ENCODE measurements around the gene PPP1R16B.

PPP1R16B gene

GRCh38 chr20:38968090-38968489 lies 162.6 kb downstream of the PPP1R16B start:
- no peak overlapping the region for H3K27ac ChIP-seq (ENCODE audit: extremely low read depth, low read depth, low read length)
- peaks cover 4% of the 10 kb centered on the region for H3K4me1 ChIP-seq (ENCODE audit: control insufficient read depth, insufficient read depth, low read length)
- H3K4me3 ChIP-seq (ENCODE audit: low read depth, low read length) = no peak overlapping the region
- no peaks in the 10 kb centered on the region for H3K9me3 ChIP-seq (ENCODE audit: control insufficient read depth, insufficient read depth, low read depth, low read length)
- TF ChIP-seq GLIS1 (tag by site-specific recombination; IDR thresholded peaks at IDR 0.05) (no peak), ZNF660 (tag by site-specific recombination; IDR thresholded peaks at IDR 0.05) (no peak), ZNF311 (tag by site-specific recombination; IDR thresholded peaks at IDR 0.05; ENCODE audit: borderline replicate concordance) (no peak), SP2 (tag by site-specific recombination; IDR thresholded peaks at IDR 0.05) (no peak), ZSCAN16 (tag by site-specific recombination; IDR thresholded peaks at IDR 0.05) (no peak), ZNF529 (tag by site-specific recombination; IDR thresholded peaks at IDR 0.05; ENCODE audit: insufficient replicate concordance) (no peak), ZNF239 (tag by site-specific recombination; IDR thresholded peaks at IDR 0.05) (no peak), ZNF391 (tag by site-specific recombination; IDR thresholded peaks at IDR 0.05; ENCODE audit: borderline replicate concordance, low read depth) (no peak), ZBTB48 (tag by site-specific recombination; IDR thresholded peaks at IDR 0.05) (no peak), SCRT2 (tag by site-specific recombination; IDR thresholded peaks at IDR 0.05) (no peak), ZNF776 (tag by site-specific recombination; IDR thresholded peaks at IDR 0.05; ENCODE audit: borderline replicate concordance) (no peak), ZFP41 (tag by site-specific recombination; IDR thresholded peaks at IDR 0.05; ENCODE audit: borderline replicate concordance) (no peak)
- TF ChIP-seq, protein P1, sequence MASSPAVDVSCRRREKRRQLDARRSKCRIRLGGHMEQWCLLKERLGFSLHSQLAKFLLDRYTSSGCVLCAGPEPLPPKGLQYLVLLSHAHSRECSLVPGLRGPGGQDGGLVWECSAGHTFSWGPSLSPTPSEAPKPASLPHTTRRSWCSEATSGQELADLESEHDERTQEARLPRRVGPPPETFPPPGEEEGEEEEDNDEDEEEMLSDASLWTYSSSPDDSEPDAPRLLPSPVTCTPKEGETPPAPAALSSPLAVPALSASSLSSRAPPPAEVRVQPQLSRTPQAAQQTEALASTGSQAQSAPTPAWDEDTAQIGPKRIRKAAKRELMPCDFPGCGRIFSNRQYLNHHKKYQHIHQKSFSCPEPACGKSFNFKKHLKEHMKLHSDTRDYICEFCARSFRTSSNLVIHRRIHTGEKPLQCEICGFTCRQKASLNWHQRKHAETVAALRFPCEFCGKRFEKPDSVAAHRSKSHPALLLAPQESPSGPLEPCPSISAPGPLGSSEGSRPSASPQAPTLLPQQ (tag by site-specific recombination; IDR thresholded peaks at IDR 0.05) = no peak
- TF ChIP-seq, protein P2, sequence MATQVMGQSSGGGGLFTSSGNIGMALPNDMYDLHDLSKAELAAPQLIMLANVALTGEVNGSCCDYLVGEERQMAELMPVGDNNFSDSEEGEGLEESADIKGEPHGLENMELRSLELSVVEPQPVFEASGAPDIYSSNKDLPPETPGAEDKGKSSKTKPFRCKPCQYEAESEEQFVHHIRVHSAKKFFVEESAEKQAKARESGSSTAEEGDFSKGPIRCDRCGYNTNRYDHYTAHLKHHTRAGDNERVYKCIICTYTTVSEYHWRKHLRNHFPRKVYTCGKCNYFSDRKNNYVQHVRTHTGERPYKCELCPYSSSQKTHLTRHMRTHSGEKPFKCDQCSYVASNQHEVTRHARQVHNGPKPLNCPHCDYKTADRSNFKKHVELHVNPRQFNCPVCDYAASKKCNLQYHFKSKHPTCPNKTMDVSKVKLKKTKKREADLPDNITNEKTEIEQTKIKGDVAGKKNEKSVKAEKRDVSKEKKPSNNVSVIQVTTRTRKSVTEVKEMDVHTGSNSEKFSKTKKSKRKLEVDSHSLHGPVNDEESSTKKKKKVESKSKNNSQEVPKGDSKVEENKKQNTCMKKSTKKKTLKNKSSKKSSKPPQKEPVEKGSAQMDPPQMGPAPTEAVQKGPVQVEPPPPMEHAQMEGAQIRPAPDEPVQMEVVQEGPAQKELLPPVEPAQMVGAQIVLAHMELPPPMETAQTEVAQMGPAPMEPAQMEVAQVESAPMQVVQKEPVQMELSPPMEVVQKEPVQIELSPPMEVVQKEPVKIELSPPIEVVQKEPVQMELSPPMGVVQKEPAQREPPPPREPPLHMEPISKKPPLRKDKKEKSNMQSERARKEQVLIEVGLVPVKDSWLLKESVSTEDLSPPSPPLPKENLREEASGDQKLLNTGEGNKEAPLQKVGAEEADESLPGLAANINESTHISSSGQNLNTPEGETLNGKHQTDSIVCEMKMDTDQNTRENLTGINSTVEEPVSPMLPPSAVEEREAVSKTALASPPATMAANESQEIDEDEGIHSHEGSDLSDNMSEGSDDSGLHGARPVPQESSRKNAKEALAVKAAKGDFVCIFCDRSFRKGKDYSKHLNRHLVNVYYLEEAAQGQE (tag by site-specific recombination; IDR thresholded peaks at IDR 0.05) = no peak
- TF ChIP-seq, protein P3, sequence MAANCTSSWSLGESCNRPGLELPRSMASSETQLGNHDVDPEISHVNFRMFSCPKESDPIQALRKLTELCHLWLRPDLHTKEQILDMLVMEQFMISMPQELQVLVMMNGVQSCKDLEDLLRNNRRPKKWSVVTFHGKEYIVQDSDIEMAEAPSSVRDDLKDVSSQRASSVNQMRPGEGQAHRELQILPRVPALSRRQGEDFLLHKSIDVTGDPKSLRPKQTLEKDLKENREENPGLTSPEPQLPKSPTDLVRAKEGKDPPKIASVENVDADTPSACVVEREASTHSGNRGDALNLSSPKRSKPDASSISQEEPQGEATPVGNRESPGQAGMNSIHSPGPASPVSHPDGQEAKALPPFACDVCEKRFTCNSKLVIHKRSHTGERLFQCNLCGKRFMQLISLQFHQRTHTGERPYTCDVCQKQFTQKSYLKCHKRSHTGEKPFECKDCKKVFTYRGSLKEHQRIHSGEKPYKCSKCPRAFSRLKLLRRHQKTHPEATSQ (tag by site-specific recombination; IDR thresholded peaks at IDR 0.05) = no peak
- ChIA-PET POLR2A (no interaction called here), CTCF (no interaction called here)
- H3K36me3 ChIP-seq (ENCODE audit: control insufficient read depth in 2 of 2, insufficient read depth in 1 of 2, low read length in 2 of 2) = peaks cover 9 to 50% of the 10 kb centered on the region in 2 experiments

DNA sequence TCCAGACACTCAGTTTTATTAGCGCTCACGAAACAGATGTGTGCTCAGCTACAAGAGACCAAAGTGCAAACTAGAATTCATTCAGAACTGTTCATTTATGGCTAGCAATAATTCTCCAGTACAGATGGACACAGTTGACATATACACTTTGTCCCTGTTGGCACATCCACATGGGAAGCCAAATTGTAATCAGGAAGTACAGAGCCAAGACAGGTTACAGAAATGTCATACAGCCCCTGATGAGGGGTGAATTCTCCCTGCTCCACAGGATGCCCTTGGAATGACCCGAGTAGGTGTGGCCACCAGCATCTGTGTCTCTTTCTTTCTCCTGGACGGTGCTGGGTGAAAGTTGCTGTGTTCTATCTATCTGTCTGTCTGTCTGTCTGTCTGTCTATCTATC lies 164.2 kb downstream of the PPP1R16B start:
- no peak for TF ChIP-seq ZNF146 (tag by site-specific recombination; IDR thresholded peaks at IDR 0.05)
- TF ChIP-seq, protein P4, sequence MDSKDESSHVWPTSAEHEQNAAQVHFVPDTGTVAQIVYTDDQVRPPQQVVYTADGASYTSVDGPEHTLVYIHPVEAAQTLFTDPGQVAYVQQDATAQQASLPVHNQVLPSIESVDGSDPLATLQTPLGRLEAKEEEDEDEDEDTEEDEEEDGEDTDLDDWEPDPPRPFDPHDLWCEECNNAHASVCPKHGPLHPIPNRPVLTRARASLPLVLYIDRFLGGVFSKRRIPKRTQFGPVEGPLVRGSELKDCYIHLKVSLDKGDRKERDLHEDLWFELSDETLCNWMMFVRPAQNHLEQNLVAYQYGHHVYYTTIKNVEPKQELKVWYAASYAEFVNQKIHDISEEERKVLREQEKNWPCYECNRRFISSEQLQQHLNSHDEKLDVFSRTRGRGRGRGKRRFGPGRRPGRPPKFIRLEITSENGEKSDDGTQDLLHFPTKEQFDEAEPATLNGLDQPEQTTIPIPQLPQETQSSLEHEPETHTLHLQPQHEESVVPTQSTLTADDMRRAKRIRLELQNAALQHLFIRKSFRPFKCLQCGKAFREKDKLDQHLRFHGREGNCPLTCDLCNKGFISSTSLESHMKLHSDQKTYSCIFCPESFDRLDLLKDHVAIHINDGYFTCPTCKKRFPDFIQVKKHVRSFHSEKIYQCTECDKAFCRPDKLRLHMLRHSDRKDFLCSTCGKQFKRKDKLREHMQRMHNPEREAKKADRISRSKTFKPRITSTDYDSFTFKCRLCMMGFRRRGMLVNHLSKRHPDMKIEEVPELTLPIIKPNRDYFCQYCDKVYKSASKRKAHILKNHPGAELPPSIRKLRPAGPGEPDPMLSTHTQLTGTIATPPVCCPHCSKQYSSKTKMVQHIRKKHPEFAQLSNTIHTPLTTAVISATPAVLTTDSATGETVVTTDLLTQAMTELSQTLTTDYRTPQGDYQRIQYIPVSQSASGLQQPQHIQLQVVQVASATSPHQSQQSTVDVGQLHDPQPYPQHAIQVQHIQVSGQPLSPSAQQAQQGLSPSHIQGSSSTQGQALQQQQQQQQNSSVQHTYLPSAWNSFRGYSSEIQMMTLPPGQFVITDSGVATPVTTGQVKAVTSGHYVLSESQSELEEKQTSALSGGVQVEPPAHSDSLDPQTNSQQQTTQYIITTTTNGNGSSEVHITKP (tag by site-specific recombination; IDR thresholded peaks at IDR 0.05) = peak; percentile 38; the same call in 1 of the 2 replicates
- TF ChIP-seq PRDM1 (tag by site-specific recombination; IDR thresholded peaks at IDR 0.05) = no peak
- no peaks in the 10 kb centered on the region for H3K9me3 ChIP-seq (ENCODE audit: control insufficient read depth, insufficient read depth, low read depth, low read length)
- no peak overlapping the region for H3K4me3 ChIP-seq (ENCODE audit: low read depth, low read length)
- no peak overlapping the region for H3K27ac ChIP-seq (ENCODE audit: extremely low read depth, low read depth, low read length)
- POLR2A ChIA-PET = no interaction called here
- peaks cover 9 to 65% of the 10 kb centered on the region in 2 experiments for H3K36me3 ChIP-seq (ENCODE audit: control insufficient read depth in 2 of 2, insufficient read depth in 1 of 2, low read length in 2 of 2)
- CTCF ChIA-PET = interaction anchor here (1.1 kb wide), 1 partner anchor 81 kb away, joined by 3 read pairs; no protein-coding TSS in a partner anchor
- peaks cover 5% of the 10 kb centered on the region; the same call in 1 of the 2 replicates for H3K4me1 ChIP-seq (ENCODE audit: control insufficient read depth, insufficient read depth, low read length)
